ENCODE results near the gene MTHFD2L.

Gene MTHFD2L

DNA sequence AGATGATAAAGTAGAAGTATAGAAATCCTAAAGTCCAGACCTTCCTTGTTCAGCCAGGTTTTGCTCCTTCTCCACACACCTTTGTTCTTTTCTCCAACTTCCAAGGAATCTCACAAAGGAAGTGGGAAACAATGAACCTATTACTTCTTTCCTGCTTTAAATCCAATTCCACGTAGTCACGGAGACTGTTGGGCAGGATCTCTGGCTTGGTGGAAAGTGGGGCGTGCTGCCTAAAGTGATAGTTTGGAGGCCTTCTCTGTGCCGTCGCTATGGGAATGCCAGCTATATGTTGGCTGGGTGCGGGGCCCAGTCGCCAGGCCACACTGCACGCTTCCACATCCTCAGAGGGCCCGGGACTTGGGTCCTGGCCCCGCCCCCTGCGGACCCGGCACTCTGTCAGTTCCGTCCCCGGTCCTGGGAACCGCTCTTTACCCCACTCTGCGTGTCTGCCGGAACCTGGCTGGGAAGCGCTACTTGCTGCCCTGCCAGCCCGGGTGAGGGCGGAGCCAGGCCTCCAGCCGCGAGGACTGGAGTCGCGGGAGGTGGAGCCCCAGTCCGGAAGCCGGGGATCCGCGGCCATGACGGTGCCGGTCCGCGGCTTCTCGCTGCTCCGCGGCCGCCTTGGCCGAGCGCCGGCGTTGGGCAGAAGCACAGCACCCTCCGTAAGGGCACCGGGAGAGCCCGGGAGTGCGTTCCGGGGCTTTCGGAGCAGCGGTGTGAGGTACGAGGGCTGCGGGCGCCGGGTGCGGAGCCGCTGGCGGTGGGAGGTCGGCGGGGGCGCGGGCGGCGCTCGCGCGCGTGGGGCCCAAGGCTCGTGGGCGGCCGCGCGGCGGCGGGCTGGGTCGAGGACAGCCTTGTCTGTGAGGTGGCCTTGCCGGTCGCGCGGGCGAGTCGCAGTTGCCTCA lies at the start of gene MTHFD2L (continued):
- TF ChIP-seq BCL6B (tag by site-specific recombination; IDR thresholded peaks at IDR 0.05) (no peak), ZNF473 (tag by site-specific recombination; IDR thresholded peaks at IDR 0.05) (no peak), ZNF555 (tag by site-specific recombination; conservative IDR thresholded peaks at IDR 0.05) (no peak), ZNF426 (tag by site-specific recombination; IDR thresholded peaks at IDR 0.05) (no peak), ZEB2 (tag by site-specific recombination; IDR thresholded peaks at IDR 0.05) (peak; percentile 65), ZNF530 (tag by site-specific recombination; IDR thresholded peaks at IDR 0.05; ENCODE audit: low read depth) (no peak), ZNF133 (tag by site-specific recombination; IDR thresholded peaks at IDR 0.05) (no peak), ZNF560 (tag by site-specific recombination; IDR thresholded peaks at IDR 0.05; ENCODE audit: borderline replicate concordance) (no peak), ZNF362 (tag by site-specific recombination; IDR thresholded peaks at IDR 0.05) (no peak), ZNF2 (tag by site-specific recombination; IDR thresholded peaks at IDR 0.05) (0 out of 2 replicates have a peak, but pooled peaks have one; percentile 51), ZNF157 (tag by site-specific recombination; IDR thresholded peaks at IDR 0.05) (no peak), GFI1B (tag by site-specific recombination; IDR thresholded peaks at IDR 0.05) (no peak), ZNF211 (tag by site-specific recombination; IDR thresholded peaks at IDR 0.05; ENCODE audit: low read depth) (no peak), ZNF670 (tag by site-specific recombination; IDR thresholded peaks at IDR 0.05; ENCODE audit: low read depth) (no peak), ZNF302 (tag by site-specific recombination; IDR thresholded peaks at IDR 0.05; ENCODE audit: low read depth) (no peak), ZNF629 (tag by site-specific recombination; IDR thresholded peaks at IDR 0.05) (peak; percentile 49; the same call in 1 of the 2 replicates), EGR2 (tag by site-specific recombination; IDR thresholded peaks at IDR 0.05; ENCODE audit: low read depth) (no peak), ZNF791 (tag by site-specific recombination; IDR thresholded peaks at IDR 0.05) (no peak), ZNF138 (tag by site-specific recombination; IDR thresholded peaks at IDR 0.05; ENCODE audit: borderline replicate concordance) (no peak), ZNF155 (tag by site-specific recombination; IDR thresholded peaks at IDR 0.05) (no peak), ZNF623 (tag by site-specific recombination; IDR thresholded peaks at IDR 0.05) (no peak), ZNF677 (tag by site-specific recombination; IDR thresholded peaks at IDR 0.05) (no peak), IKZF3 (tag by site-specific recombination; IDR thresholded peaks at IDR 0.05) (peak; percentile 91), ZNF341 (tag by site-specific recombination; IDR thresholded peaks at IDR 0.05; ENCODE audit: low read depth) (peak; percentile 53), ZNF596 (tag by site-specific recombination; IDR thresholded peaks at IDR 0.05) (no peak), ZNF830 (tag by site-specific recombination; IDR thresholded peaks at IDR 0.05; ENCODE audit: low read depth) (no peak), ZNF529 (tag by site-specific recombination; IDR thresholded peaks at IDR 0.05; ENCODE audit: insufficient replicate concordance) (no peak), KLF16 (tag by site-specific recombination; IDR thresholded peaks at IDR 0.05) (peak; percentile 74)
- TF ChIP-seq, protein P1, sequence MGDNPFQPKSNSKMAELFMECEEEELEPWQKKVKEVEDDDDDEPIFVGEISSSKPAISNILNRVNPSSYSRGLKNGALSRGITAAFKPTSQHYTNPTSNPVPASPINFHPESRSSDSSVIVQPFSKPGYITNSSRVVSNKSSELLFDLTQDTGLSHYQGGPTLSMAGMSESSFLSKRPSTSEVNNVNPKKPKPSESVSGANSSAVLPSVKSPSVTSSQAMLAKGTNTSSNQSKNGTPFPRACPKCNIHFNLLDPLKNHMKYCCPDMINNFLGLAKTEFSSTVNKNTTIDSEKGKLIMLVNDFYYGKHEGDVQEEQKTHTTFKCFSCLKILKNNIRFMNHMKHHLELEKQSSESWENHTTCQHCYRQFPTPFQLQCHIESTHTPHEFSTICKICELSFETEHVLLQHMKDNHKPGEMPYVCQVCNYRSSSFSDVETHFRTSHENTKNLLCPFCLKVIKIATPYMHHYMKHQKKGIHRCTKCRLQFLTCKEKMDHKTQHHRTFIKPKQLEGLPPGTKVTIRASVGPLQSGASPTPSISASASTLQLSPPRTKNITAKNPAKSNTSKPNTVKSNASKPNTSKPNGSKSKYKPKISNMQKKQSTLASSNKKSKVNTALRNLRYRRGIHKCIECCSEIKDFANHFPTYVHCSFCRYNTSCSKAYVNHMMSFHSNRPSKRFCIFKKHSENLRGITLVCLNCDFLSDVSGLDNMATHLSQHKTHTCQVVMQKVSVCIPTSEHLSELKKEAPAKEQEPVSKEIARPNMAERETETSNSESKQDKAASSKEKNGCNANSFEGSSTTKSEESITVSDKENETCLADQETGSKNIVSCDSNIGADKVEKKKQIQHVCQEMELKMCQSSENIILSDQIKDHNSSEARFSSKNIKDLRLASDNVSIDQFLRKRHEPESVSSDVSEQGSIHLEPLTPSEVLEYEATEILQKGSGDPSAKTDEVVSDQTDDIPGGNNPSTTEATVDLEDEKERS (tag by site-specific recombination; IDR thresholded peaks at IDR 0.05) = no peak
- TF ChIP-seq, protein P2, sequence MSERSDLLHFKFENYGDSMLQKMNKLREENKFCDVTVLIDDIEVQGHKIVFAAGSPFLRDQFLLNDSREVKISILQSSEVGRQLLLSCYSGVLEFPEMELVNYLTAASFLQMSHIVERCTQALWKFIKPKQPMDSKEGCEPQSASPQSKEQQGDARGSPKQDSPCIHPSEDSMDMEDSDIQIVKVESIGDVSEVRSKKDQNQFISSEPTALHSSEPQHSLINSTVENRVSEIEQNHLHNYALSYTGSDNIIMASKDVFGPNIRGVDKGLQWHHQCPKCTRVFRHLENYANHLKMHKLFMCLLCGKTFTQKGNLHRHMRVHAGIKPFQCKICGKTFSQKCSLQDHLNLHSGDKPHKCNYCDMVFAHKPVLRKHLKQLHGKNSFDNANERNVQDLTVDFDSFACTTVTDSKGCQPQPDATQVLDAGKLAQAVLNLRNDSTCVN (tag by site-specific recombination; optimal IDR thresholded peaks at IDR 0.05) = peak; percentile 82
- TF ChIP-seq, protein P3, sequence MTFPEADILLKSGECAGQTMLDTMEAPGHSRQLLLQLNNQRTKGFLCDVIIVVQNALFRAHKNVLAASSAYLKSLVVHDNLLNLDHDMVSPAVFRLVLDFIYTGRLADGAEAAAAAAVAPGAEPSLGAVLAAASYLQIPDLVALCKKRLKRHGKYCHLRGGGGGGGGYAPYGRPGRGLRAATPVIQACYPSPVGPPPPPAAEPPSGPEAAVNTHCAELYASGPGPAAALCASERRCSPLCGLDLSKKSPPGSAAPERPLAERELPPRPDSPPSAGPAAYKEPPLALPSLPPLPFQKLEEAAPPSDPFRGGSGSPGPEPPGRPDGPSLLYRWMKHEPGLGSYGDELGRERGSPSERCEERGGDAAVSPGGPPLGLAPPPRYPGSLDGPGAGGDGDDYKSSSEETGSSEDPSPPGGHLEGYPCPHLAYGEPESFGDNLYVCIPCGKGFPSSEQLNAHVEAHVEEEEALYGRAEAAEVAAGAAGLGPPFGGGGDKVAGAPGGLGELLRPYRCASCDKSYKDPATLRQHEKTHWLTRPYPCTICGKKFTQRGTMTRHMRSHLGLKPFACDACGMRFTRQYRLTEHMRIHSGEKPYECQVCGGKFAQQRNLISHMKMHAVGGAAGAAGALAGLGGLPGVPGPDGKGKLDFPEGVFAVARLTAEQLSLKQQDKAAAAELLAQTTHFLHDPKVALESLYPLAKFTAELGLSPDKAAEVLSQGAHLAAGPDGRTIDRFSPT (tag by site-specific recombination; IDR thresholded peaks at IDR 0.05) = peak; percentile 95
